IMR-90 (cell line): ENCODE data around the gene TRPM3. TPM values are rescaled to one million over a fixed set of nuclear protein-coding genes. Genes with fewer than 3 reads are reported as not detected.

Experiments used
- ATAC-seq: fragments of 200-7000 bp; cut with Tn5 transposase; 2 replicates; pipeline ENCODE4 v1.9.1; 2020; ENCODE audit warnings: low read depth, mild to moderate bottlenecking, moderate library complexity
- BruUV-seq: library from RNA; stranded (reverse); fragments of 400-500 nt; replicated peaks from 2 replicates; lab custom pipeline; 2021; lab: Mats Ljungman, UMichigan
- CTCF ChIA-PET: fragments of 300-600 bp; formaldehyde crosslinking; extraction: SDS; loops from one replicate; lab custom pipeline; 2021; ENCODE audit warnings: antibody characterized with exemption; lab: Yijun Ruan, JAX
- POLR2A ChIA-PET: fragments of 300-600 bp; sonication (Branson Sonifier 250); formaldehyde crosslinking; loops from one replicate; lab custom pipeline; 2022; ENCODE audit warnings: antibody characterized with exemption; ENCODE audit not compliant: unreplicated experiment; lab: Charles Lee
- DNase-seq: peaks from one replicate; pipeline ENCODE4 v3.0.0; 2013
- H2AFZ ChIP-seq: replicated peaks from 2 replicates; pipeline ENCODE3; 2013; ENCODE audit warnings: low read length, mild to moderate bottlenecking; ENCODE audit not compliant: poor library complexity
- H2AK5ac ChIP-seq: 2 replicates; pipeline ENCODE4 v1.6.1; 2013; ENCODE audit warnings: low read depth, low read length, inconsistent platforms
- H2AK9ac ChIP-seq: replicated peaks from 2 replicates; pipeline ENCODE3; 2013; ENCODE audit warnings: mild to moderate bottlenecking, low read depth, low read length, moderate library complexity; ENCODE audit not compliant: poor library complexity
- H2BK120ac ChIP-seq: 2 replicates; pipeline ENCODE4 v1.6.1; 2013; ENCODE audit warnings: low read depth, low read length, inconsistent platforms
- H2BK15ac ChIP-seq: 3 replicates; pipeline ENCODE4 v1.6.1; 2013; ENCODE audit warnings: low read depth, low read length, inconsistent platforms
- H2BK20ac ChIP-seq: 2 replicates; pipeline ENCODE4 v1.6.1; 2013; ENCODE audit warnings: low read depth, mild to moderate bottlenecking, inconsistent platforms, low read length, moderate library complexity
- H2BK5ac ChIP-seq: 2 replicates; pipeline ENCODE4 v1.6.1; 2013; ENCODE audit warnings: mild to moderate bottlenecking, low read depth, low read length, inconsistent platforms; ENCODE audit not compliant: poor library complexity, severe bottlenecking
- H3K14ac ChIP-seq: replicated peaks from 2 replicates; pipeline ENCODE4 v1.6.1; 2013; ENCODE audit warnings: low read depth, low read length, inconsistent platforms
- H3K18ac ChIP-seq: 2 replicates; pipeline ENCODE4 v1.6.1; 2013; ENCODE audit warnings: low read depth, low read length, control low read depth
- H3K23ac ChIP-seq: 2 replicates; pipeline ENCODE4 v1.6.1; 2013; ENCODE audit warnings: low read depth, low read length, inconsistent platforms
- H3K27ac ChIP-seq: 2 replicates; pipeline ENCODE4 v1.5.1; 2013; ENCODE audit warnings: mild to moderate bottlenecking, control low read depth, low read length; ENCODE audit not compliant: insufficient read depth
- H3K27me3 ChIP-seq: 2 replicates; pipeline ENCODE4 v1.6.1; 2013; ENCODE audit warnings: low read length; ENCODE audit not compliant: control insufficient read depth, insufficient read depth
- H3K36me3 ChIP-seq: 2 replicates; pipeline ENCODE4 v1.6.1; 2013; ENCODE audit warnings: low read length, mixed read lengths; ENCODE audit not compliant: control insufficient read depth, insufficient read depth
- H3K4ac ChIP-seq: 2 replicates; pipeline ENCODE4 v1.6.1; 2013; ENCODE audit warnings: low read depth, low read length, inconsistent platforms
- H3K4me1 ChIP-seq: 2 replicates; pipeline ENCODE4 v1.6.1; 2013; ENCODE audit warnings: low read length, mixed read lengths; ENCODE audit not compliant: control insufficient read depth, insufficient read depth
- H3K4me2 ChIP-seq: 2 replicates; pipeline ENCODE4 v1.6.1; 2013; ENCODE audit warnings: low read depth, mild to moderate bottlenecking, control low read depth, low read length, moderate library complexity
- H3K4me3 ChIP-seq: 2 replicates; pipeline ENCODE4 v1.5.1; 2013; ENCODE audit warnings: low read depth, mild to moderate bottlenecking, control low read depth, low read length, moderate library complexity; ENCODE audit not compliant: insufficient read depth
- H3K56ac ChIP-seq: 2 replicates; pipeline ENCODE4 v1.6.1; 2013; ENCODE audit warnings: low read length, inconsistent platforms; ENCODE audit not compliant: insufficient read depth; ENCODE audit errors: extremely low read depth
- H3K79me1 ChIP-seq, 2 experiments: 2 replicates each; pipeline ENCODE4 v1.6.1; 2013; ENCODE audit warnings: low read length in 2 of 2, inconsistent platforms in 1 of 2, low read depth in 1 of 2
- H3K9ac ChIP-seq: 2 replicates; pipeline ENCODE4 v1.6.1; 2013; ENCODE audit warnings: low read depth, low read length, control low read depth
- H3K9me1 ChIP-seq: 2 replicates; pipeline ENCODE4 v1.6.1; 2013; ENCODE audit warnings: low read length, inconsistent platforms; ENCODE audit not compliant: insufficient read depth
- H3K9me3 ChIP-seq: 2 replicates; pipeline ENCODE4 v1.6.1; 2013; ENCODE audit warnings: low read length; ENCODE audit not compliant: control insufficient read depth, insufficient read depth
- H4K20me1 ChIP-seq: 2 replicates; pipeline ENCODE4 v1.6.1; 2013; ENCODE audit warnings: low read length, inconsistent platforms; ENCODE audit not compliant: insufficient read depth
- H4K5ac ChIP-seq: 2 replicates; pipeline ENCODE4 v1.6.1; 2013; ENCODE audit warnings: mild to moderate bottlenecking, low read depth, low read length, control low read depth
- H4K8ac ChIP-seq, 2 experiments: 2 replicates each; pipeline ENCODE4 v1.6.1; 2013; ENCODE audit warnings: low read depth in 2 of 2, low read length in 2 of 2, control low read depth in 1 of 2, inconsistent platforms in 1 of 2
- H4K91ac ChIP-seq: 2 replicates; pipeline ENCODE4 v1.6.1; 2013; ENCODE audit warnings: low read depth, low read length, inconsistent platforms; ENCODE audit not compliant: insufficient read depth
- CHD1 ChIP-seq: IDR thresholded peaks from 2 replicates; pipeline ENCODE4 v1.6.1; 2012; ENCODE audit warnings: low read depth, low read length, improper control_type of control experiment
- CTCF ChIP-seq: conservative IDR thresholded peaks from 2 replicates; pipeline ENCODE4 v1.5.1; 2012; ENCODE audit warnings: mild to moderate bottlenecking, low read depth, low read length, improper control_type of control experiment
- FOS ChIP-seq: fragments of 150-350 bp; IDR thresholded peaks from 2 replicates; pipeline ENCODE4 v1.6.1; 2016; ENCODE audit warnings: low read depth, low read length
- MAFK ChIP-seq: IDR thresholded peaks from 2 replicates; pipeline ENCODE4 v1.6.1; 2012; ENCODE audit warnings: low read depth, low read length, improper control_type of control experiment
- MAZ ChIP-seq: IDR thresholded peaks from 2 replicates; pipeline ENCODE4 v1.6.1; 2012; ENCODE audit warnings: low read depth, mild to moderate bottlenecking, low read length, improper control_type of control experiment, moderate library complexity, borderline replicate concordance
- MXI1 ChIP-seq: IDR thresholded peaks from 2 replicates; pipeline ENCODE4 v1.6.1; 2012; ENCODE audit warnings: low read depth, mild to moderate bottlenecking, low read length, moderate library complexity, borderline replicate concordance
- NFE2L2 ChIP-seq: fragments of 150-350 bp; IDR thresholded peaks from 2 replicates; pipeline ENCODE4 v1.6.1; 2016; ENCODE audit warnings: low read depth, mild to moderate bottlenecking, low read length
- RAD21 ChIP-seq: IDR thresholded peaks from 2 replicates; pipeline ENCODE4 v1.6.1; 2012; ENCODE audit warnings: low read length, improper control_type of control experiment
- RCOR1 ChIP-seq: IDR thresholded peaks from 2 replicates; pipeline ENCODE4 v1.6.1; 2012; ENCODE audit warnings: mild to moderate bottlenecking, low read length, improper control_type of control experiment; ENCODE audit not compliant: insufficient replicate concordance
- RFX5 ChIP-seq: IDR thresholded peaks from 2 replicates; pipeline ENCODE4 v1.8.0; 2012; ENCODE audit warnings: low read depth, mild to moderate bottlenecking, low read length, moderate library complexity
- SMC3 ChIP-seq: fragments of 150-350 bp; IDR thresholded peaks from 2 replicates; pipeline ENCODE4 v1.6.1; 2016; ENCODE audit warnings: low read depth, mild to moderate bottlenecking, antibody characterized with exemption, low read length, moderate library complexity
- USF2 ChIP-seq: fragments of 150-350 bp; IDR thresholded peaks from 2 replicates; pipeline ENCODE4 v1.6.1; 2017; ENCODE audit warnings: mild to moderate bottlenecking, antibody characterized with exemption, low read length, low read depth
- WGBS, 2 experiments: methylation state at CpG; one replicate each; pipeline versions ENCODE4 v1.1.5 to v1.1.7; 2013; ENCODE audit warnings: missing lambda C conversion rate in 2 of 2; ENCODE audit not compliant: insufficient read length in 1 of 2; ENCODE audit errors: extremely low coverage in 2 of 2; 5-methylcytosine and 5-hydroxymethylcytosine counted together
- dilution Hi-C: fragments of 300-500 bp; cut with HindIII; formaldehyde crosslinking; loops from one replicate; pipeline ENCODE4 v1.14.3; 2018; ENCODE audit warnings: low sequenced_read_pairs; ENCODE audit not compliant: unreplicated experiment
- in situ Hi-C: fragments of 300-500 bp; cut with MboI; formaldehyde crosslinking; loops from 3 replicates; pipeline ENCODE4 v1.14.3; 2019; ENCODE audit warnings: low sequenced_read_pairs, inconsistent platforms, mixed read lengths
- intact Hi-C: fragments of 100-400 bp; cut with micrococcal nuclease; formaldehyde crosslinking; loops from 2 replicates; pipeline ENCODE4 v1.10.0; 2022
- polyA plus RNA-seq, 3 experiments: library from polyadenylated mRNA; depleted of rRNA; stranded (reverse); fragments of >200 nt; gene quantifications; 2 replicates each; pipeline ENCODE4 v1.2.3, GENCODE V29; 2012; ENCODE audit warnings: low replicate concordance in 1 of 3
- total RNA-seq: library from RNA; depleted of rRNA; stranded (reverse); fragments of >200 nt; gene quantifications from 2 replicates; pipeline ENCODE4 v1.2.3, GENCODE V29; 2012

TRPM3 gene
- total and polyA plus RNA-seq, 2 of the 4 experiments (the other 2 are of a cell fraction) = not detected

GRCh38 chr9:71127301-71127700 is 5.9 kb upstream of the TRPM3 start:
- no peak for DNase-seq
- no peak overlapping the region for H3K56ac ChIP-seq
- H2BK120ac ChIP-seq = no peak overlapping the region
- H2BK5ac ChIP-seq = no peak overlapping the region
- BruUV-seq = no TSS peak
- no peak overlapping the region for H2AK9ac ChIP-seq
- no peak overlapping the region for H2BK15ac ChIP-seq
- in situ Hi-C loops = no loop called here
- H3K4me3 ChIP-seq = no peak overlapping the region
- intact Hi-C loops = no loop called here
- H2BK20ac ChIP-seq = no peak overlapping the region
- H2AFZ ChIP-seq = no peak overlapping the region
- H3K18ac ChIP-seq = no peak overlapping the region
- H4K5ac ChIP-seq = no peak overlapping the region
- no peaks in the 10 kb centered on the region for H3K36me3 ChIP-seq
- ATAC-seq = no peak
- no peak overlapping the region for H3K27ac ChIP-seq
- no peak overlapping the region for H3K14ac ChIP-seq
- H4K20me1 ChIP-seq = no peaks in the 10 kb centered on the region
- H3K9me1 ChIP-seq = no peaks in the 10 kb centered on the region
- no peak overlapping the region for H4K91ac ChIP-seq
- H3K79me1 ChIP-seq = no peaks in the 10 kb centered on the region
- no peak overlapping the region for H3K4me2 ChIP-seq
- H2AK5ac ChIP-seq = no peak overlapping the region
- no peaks in the 10 kb centered on the region for H3K27me3 ChIP-seq
- ChIA-PET CTCF (no interaction called here), POLR2A (no interaction called here)
- H4K8ac ChIP-seq = no peak overlapping the region
- H3K4ac ChIP-seq = no peak overlapping the region
- H3K4me1 ChIP-seq = no peaks in the 10 kb centered on the region
- H3K23ac ChIP-seq = no peak overlapping the region
- no CpG with 5 or more reads among the region's 2 CpGs for WGBS, 2 experiments
- no peaks in the 10 kb centered on the region for H3K9me3 ChIP-seq
- H3K9ac ChIP-seq = no peak overlapping the region
- TF ChIP-seq RFX5 (no peak), SMC3 (no peak), RCOR1 (no peak), MXI1 (no peak), NFE2L2 (no peak), USF2 (no peak), MAFK (no peak), RAD21 (no peak), CTCF (no peak), CHD1 (no peak), FOS (no peak), MAZ (no peak)
- dilution Hi-C loops = no loop called here
